OCI-LY3 (cell line): ENCODE results near the gene CELF2.

Experiments used
- EZH2phosphoT487 ChIP-seq: fragments of 200-600 bp; shearing (Covaris generic); IDR thresholded peaks from 2 replicates; pipeline ENCODE4 v1.6.1; 2018; ENCODE audit warnings: antibody characterized with exemption, mixed run types, low read depth
- TF ChIP-seq, protein P1 (sequence below): fragments of 200-600, 300-600 bp; sonication (generic); IDR thresholded peaks from 2 replicates; pipeline ENCODE4 v1.5.1; 2014; ENCODE audit warnings: antibody characterized with exemption, low read length, low read depth

DNA sequence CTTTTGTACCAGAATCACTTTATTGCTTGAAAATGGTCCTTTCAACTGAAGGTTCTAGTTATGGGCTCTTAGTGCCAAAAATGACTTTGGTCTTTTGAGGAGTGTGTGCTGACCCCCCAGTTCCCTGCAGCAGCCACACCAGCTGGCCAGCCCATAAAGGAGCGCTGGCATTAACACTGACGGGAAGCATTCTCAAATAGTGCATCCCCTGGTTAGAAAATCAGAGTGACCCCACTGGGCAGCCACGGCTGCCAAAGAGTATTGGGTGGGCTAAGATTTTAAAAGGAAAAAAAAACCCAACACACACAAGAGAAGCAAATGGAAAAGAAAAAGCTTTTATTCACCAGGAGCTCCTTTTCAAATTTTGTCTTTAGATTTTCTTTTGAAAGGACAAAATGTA lies 199.8 kb downstream of the CELF2 start:
- TF ChIP-seq, protein P1, sequence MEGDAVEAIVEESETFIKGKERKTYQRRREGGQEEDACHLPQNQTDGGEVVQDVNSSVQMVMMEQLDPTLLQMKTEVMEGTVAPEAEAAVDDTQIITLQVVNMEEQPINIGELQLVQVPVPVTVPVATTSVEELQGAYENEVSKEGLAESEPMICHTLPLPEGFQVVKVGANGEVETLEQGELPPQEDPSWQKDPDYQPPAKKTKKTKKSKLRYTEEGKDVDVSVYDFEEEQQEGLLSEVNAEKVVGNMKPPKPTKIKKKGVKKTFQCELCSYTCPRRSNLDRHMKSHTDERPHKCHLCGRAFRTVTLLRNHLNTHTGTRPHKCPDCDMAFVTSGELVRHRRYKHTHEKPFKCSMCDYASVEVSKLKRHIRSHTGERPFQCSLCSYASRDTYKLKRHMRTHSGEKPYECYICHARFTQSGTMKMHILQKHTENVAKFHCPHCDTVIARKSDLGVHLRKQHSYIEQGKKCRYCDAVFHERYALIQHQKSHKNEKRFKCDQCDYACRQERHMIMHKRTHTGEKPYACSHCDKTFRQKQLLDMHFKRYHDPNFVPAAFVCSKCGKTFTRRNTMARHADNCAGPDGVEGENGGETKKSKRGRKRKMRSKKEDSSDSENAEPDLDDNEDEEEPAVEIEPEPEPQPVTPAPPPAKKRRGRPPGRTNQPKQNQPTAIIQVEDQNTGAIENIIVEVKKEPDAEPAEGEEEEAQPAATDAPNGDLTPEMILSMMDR, result no peak
- TF ChIP-seq EZH2phosphoT487, result no peak
